ENCODE results near the gene POLR3GL. TPM values are rescaled to one million over a fixed set of nuclear protein-coding genes. Genes with fewer than 3 reads are reported as not detected.
A peak's percentile ranks its signal among the peaks of the same experiment; 100 is the strongest.

The POLR3GL gene
- total RNA-seq, 4 donors from 2014 or later = 3.3 to 28.1 (median 8.6) TPM

GRCh38 chr1:145959957-145960467 is 4.5 kb upstream of the POLR3GL start:
- peak in 1 of 2 donors; percentile 50 for DNase-seq
- Histone ChIP-seq H3K4me3 (peak overlapping the region; percentile 52 to 56), H3K27me3 (no peaks in the 10 kb centered on the region), H3K27ac (peak overlapping the region; percentile 86 to 93), H3K9me3 (no peaks in the 10 kb centered on the region), H3K4me1 (peaks cover 0 to 13% of the 10 kb centered on the region in 2 donors), H3K36me3 (no peaks in the 10 kb centered on the region)
- intact Hi-C loops (cut with DNase I; ENCODE audit: low total_unique reads) = no loop called here
- TF ChIP-seq POLR2A (IDR thresholded peaks at IDR 0.05) (no peak), CTCF (IDR thresholded peaks at IDR 0.05) (no peak)

GRCh38 chr1:145960468-145961108 is 3.9 kb upstream of the POLR3GL start:
- DNase-seq = peak; percentile 84 to 88
- H3K9me3 ChIP-seq = no peaks in the 10 kb centered on the region
- peaks cover 0 to 13% of the 10 kb centered on the region in 2 donors for H3K4me1 ChIP-seq
- H3K27me3 ChIP-seq = no peaks in the 10 kb centered on the region
- intact Hi-C loops (cut with DNase I; ENCODE audit: low total_unique reads) = no loop called here
- TF ChIP-seq CTCF (IDR thresholded peaks at IDR 0.05) (peak in 3 of 4 experiments; percentile 15 to 45 (median 32)), POLR2A (IDR thresholded peaks at IDR 0.05) (peak; percentile 69 to 79)
- no peaks in the 10 kb centered on the region for H3K36me3 ChIP-seq
- peak overlapping the region; percentile 86 to 93 for H3K27ac ChIP-seq
- H3K4me3 ChIP-seq = peak overlapping the region; percentile 52 to 56

- Histone ChIP-seq H3K9me3 (no peaks in the 10 kb centered on the region), H3K36me3 (no peaks in the 10 kb centered on the region), H3K27ac (peak overlapping the region; percentile 86 to 93), H3K27me3 (no peaks in the 10 kb centered on the region), H3K4me1 (peaks cover 0 to 13% of the 10 kb centered on the region in 2 donors), H3K4me3 (peak overlapping the region; percentile 52 to 56)
- intact Hi-C loops (cut with DNase I; ENCODE audit: low total_unique reads) = no loop called here
- TF ChIP-seq CTCF (IDR thresholded peaks at IDR 0.05) = no peak
- TF ChIP-seq POLR2A (IDR thresholded peaks at IDR 0.05) = no peak
- no peak for DNase-seq
These were observed 3.4 kb upstream of the POLR3GL start for GRCh38 chr1:145961109-145961424.

GRCh38 chr1:145961425-145962156 is 2.9 kb upstream of the POLR3GL start:
- H3K4me1 ChIP-seq = peaks cover 0 to 13% of the 10 kb centered on the region in 2 donors

More at GRCh38 chr1:145961425-145962156, 2.9 kb upstream of the POLR3GL start:
- no peaks in the 10 kb centered on the region for H3K27me3 ChIP-seq
- peak overlapping the region; percentile 86 to 93 for H3K27ac ChIP-seq
- H3K4me3 ChIP-seq = peak overlapping the region; percentile 52 to 56
- no peaks in the 10 kb centered on the region for H3K36me3 ChIP-seq
- TF ChIP-seq CTCF (IDR thresholded peaks at IDR 0.05) = no peak
- TF ChIP-seq POLR2A (IDR thresholded peaks at IDR 0.05) = peak in 1 of 2 donors; percentile 6
- no peaks in the 10 kb centered on the region for H3K9me3 ChIP-seq
- intact Hi-C loops (cut with DNase I; ENCODE audit: low total_unique reads) = no loop called here
- peak; percentile 65 to 69 for DNase-seq
